ENCODE results near the gene KLHDC7A.

Gene KLHDC7A

DNA sequence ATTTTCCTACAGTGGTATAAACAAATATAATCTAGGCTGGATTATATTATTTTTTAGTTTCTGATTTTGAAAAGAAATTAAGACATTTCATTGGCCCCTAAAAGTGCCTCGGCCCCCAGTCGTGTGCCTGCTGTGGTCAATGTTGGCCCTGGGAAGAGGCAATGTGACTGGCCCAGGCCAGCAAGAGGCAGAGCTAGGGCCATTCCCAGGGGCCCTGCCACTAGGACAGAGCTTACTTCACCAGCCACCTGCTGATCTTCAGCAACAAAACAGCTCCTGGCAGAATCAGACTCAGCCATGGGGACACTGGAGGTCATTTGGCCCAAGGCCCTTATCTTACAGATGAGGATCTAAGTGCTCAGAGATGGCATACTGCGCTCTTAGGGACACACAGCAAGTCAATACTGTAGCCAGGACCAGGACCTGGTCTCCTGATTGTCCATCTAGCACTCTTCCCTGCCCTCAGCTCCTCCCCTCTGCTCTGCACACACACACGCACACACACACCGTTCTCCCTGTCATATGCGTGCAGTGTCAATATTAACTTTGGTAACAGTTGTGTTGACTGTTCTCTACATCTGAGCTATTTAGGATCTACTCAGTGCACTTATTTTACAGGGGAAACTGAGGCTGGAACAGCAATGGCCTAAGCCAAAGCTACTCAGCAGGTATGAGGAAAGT lies 16.6 kb upstream of the KLHDC7A start:
- TF ChIP-seq, protein P1, sequence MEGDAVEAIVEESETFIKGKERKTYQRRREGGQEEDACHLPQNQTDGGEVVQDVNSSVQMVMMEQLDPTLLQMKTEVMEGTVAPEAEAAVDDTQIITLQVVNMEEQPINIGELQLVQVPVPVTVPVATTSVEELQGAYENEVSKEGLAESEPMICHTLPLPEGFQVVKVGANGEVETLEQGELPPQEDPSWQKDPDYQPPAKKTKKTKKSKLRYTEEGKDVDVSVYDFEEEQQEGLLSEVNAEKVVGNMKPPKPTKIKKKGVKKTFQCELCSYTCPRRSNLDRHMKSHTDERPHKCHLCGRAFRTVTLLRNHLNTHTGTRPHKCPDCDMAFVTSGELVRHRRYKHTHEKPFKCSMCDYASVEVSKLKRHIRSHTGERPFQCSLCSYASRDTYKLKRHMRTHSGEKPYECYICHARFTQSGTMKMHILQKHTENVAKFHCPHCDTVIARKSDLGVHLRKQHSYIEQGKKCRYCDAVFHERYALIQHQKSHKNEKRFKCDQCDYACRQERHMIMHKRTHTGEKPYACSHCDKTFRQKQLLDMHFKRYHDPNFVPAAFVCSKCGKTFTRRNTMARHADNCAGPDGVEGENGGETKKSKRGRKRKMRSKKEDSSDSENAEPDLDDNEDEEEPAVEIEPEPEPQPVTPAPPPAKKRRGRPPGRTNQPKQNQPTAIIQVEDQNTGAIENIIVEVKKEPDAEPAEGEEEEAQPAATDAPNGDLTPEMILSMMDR (IDR thresholded peaks at IDR 0.05) = no peak
- H3K27ac ChIP-seq = no peak overlapping the region
- H3K4me3 ChIP-seq = no peak overlapping the region
- no peak for DNase-seq (ENCODE audit: low spot score)

DNA sequence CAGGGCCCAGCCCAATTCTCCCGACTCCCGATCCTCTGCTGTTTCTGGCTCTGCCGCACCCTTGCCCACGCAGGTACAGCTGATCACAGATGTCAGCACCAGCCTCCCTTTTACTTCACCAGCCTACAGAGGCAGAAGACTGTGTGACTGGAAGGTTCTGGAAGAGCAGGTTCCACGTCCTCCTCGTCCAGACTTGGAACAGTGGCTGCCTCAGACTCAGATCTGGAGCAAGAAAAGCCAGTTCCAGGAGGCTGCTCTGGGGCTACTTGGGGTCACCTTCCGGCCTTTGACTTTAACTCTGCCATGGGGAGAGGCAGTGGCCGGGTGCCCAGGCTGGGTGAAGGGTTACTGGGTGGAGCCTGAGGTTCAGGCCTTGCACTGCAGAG lies 16.1 kb upstream of the KLHDC7A start:
- TF ChIP-seq, protein P1 (IDR thresholded peaks at IDR 0.05) = no peak
- H3K27ac ChIP-seq = no peak overlapping the region
- H3K4me3 ChIP-seq = no peak overlapping the region
- DNase-seq (ENCODE audit: low spot score) = no peak

DNA sequence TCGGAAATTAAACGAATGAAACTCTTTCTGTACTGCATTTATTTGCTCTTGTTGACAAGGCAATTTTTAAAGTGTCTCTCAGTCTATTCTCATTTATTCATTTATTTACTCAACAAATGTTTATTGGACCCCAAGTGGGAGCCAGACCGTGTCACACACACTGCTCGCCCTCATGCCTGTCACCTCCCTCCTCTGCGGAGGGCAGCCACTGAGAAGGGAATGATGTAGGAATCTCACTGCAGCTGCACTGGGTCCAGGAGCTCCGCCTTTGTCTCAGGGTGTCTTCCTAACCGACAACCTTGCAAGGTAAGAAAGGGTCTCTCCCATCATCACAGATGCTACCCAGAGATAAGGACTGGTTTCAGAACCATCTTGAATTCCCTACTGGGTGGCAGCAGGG lies 14.1 kb upstream of the KLHDC7A start:
- TF ChIP-seq, protein P1 (IDR thresholded peaks at IDR 0.05) = no peak
- DNase-seq (ENCODE audit: low spot score) = no peak
- no peak overlapping the region for H3K27ac ChIP-seq
- H3K4me3 ChIP-seq = no peak overlapping the region

DNA sequence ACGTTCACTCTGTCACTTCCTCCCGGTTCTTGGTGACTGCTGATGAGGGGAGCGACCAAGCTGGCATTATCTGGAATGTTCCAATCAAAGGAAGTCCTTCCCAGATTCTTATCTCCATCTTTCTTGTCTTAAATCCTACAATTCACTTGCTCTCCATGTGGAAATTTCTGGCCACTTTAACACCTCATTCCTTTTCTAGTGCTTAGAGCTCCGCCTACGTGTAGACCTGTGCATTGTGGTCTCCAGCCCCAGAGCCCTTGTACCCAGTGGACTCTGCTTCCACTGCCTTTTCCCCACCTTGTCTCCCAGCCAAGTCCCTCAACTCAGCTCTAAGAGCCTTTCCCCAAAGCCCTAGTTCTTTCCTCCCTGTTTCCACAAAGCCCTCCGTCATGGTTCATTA lies 12.2 kb upstream of the KLHDC7A start:
- H3K4me3 ChIP-seq = no peak overlapping the region
- TF ChIP-seq, protein P1 (IDR thresholded peaks at IDR 0.05) = no peak
- DNase-seq (ENCODE audit: low spot score) = no peak
- no peak overlapping the region for H3K27ac ChIP-seq

DNA sequence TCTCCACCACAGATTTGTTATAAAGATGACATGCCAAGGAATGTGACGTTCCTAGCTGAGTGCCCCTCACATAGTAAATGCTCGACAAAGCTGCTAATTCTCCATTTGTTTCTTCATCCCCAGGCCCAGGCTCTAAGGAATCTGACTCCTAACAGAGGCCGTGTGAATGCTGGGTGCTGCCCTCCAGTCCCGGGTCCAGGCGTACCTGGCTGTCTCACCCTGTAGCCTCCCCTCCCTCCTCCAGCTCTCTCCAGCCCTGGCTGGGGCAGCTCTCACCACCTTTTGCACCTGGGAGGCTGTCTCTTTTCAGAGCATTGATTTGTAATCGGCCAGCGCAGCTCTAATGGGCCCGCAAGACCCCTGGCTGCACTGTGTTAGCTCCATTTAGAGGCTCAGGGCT lies 11.2 kb upstream of the KLHDC7A start:
- Histone ChIP-seq H3K27ac (no peak overlapping the region), H3K4me3 (no peak overlapping the region)
- DNase-seq (ENCODE audit: low spot score) = no peak
- TF ChIP-seq, protein P1 (IDR thresholded peaks at IDR 0.05) = no peak

DNA sequence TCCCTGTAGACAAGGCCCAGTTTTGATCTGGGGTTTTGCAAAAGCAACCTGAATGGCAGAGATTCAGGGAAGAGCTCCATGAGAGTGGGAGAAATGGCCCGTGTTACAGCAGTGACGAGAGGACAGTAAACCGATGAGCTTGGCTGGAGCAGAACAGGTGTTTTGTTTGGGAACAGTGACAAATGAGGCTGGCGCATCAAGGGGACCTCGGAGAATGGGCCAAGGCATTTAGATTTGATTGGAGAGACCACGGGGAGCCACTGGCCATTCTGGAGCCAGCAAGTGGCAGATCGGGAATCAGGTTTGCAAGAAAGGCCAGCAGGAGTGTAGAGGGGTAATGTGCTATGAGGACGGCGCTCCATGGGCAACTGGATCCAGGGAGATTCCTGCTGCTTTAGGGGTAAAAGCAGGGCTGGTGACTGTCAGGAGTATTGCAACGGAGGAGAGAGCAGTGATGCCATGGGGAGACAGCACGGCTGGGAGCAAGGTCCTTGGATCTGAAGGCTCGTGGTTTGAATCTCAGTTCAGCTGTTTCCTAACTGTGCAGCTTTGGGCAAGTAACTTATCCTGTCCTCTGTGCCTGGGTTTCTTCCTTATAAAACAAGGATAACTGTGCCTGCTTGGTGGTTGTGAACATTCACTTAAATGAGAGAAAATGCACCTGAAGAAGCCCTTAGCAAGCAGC lies 9.9 kb upstream of the KLHDC7A start:
- no peak overlapping the region for H3K4me3 ChIP-seq
- TF ChIP-seq, protein P1 (IDR thresholded peaks at IDR 0.05) = no peak
- no peak overlapping the region for H3K27ac ChIP-seq
- no peak for DNase-seq (ENCODE audit: low spot score)
